Smooth muscle cell (in vitro differentiated cells): ENCODE measurements around the gene A1BG. TPM values are rescaled to one million over a fixed set of nuclear protein-coding genes. Genes with fewer than 3 reads are reported as not detected.

Experiments used
- DNase-seq: peaks from one replicate; lab custom pipeline; 2025; ENCODE audit not compliant: unreplicated experiment; lab: John Stamatoyannopoulos, UW
- H2AFZ ChIP-seq: fragments of 200-600 bp; sonication (generic); 2 replicates; pipeline ENCODE4 v1.6.0; 2016; ENCODE audit warnings: antibody characterized with exemption, low read depth, mild to moderate bottlenecking
- H3F3A ChIP-seq: fragments of 200-600 bp; sonication (generic); 2 replicates; pipeline ENCODE4 v1.6.0; 2017; ENCODE audit warnings: antibody characterized with exemption, low read depth
- H3K27ac ChIP-seq: fragments of 200-600 bp; sonication (generic); 2 replicates; pipeline ENCODE4 v1.5.1; 2016; ENCODE audit warnings: low read depth, mild to moderate bottlenecking
- H3K27me3 ChIP-seq: fragments of 200-600 bp; sonication (generic); 2 replicates; pipeline ENCODE4 v1.6.1; 2016; ENCODE audit warnings: low read depth, mild to moderate bottlenecking
- H3K36me3 ChIP-seq: fragments of 200-600 bp; sonication (generic); 2 replicates; pipeline ENCODE4 v1.5.1; 2016; ENCODE audit warnings: low read depth
- H3K4me1 ChIP-seq: fragments of 200-600 bp; sonication (generic); 2 replicates; pipeline ENCODE4 v1.5.1; 2016; ENCODE audit warnings: low read depth
- H3K4me2 ChIP-seq: fragments of 200-600 bp; sonication (generic); 2 replicates; pipeline ENCODE4 v1.6.0; 2016; ENCODE audit warnings: mild to moderate bottlenecking
- H3K4me3 ChIP-seq: fragments of 200-600 bp; sonication (generic); 2 replicates; pipeline ENCODE4 v1.5.1; 2016; ENCODE audit warnings: mild to moderate bottlenecking
- H3K79me2 ChIP-seq: fragments of 200-600 bp; sonication (generic); 2 replicates; pipeline ENCODE4 v1.6.0; 2016; ENCODE audit warnings: low read depth, mild to moderate bottlenecking
- H3K9ac ChIP-seq: fragments of 200-600 bp; sonication (generic); 2 replicates; pipeline ENCODE4 v1.6.0; 2016; ENCODE audit warnings: low read depth
- H3K9me3 ChIP-seq: fragments of 200-600 bp; sonication (generic); replicated peaks from 2 replicates; pipeline ENCODE4 v1.5.1; 2016; ENCODE audit warnings: low read depth
- H4K20me1 ChIP-seq: fragments of 200-600 bp; sonication (generic); 2 replicates; pipeline ENCODE4 v1.6.0; 2016; ENCODE audit warnings: low read depth
- CTCF ChIP-seq: fragments of 200-600 bp; sonication (generic); IDR thresholded peaks from 2 replicates; pipeline ENCODE4 v1.5.1; 2017; ENCODE audit warnings: borderline replicate concordance, mild to moderate bottlenecking, antibody characterized with exemption; ENCODE audit not compliant: insufficient read depth, poor library complexity, severe bottlenecking
- WGBS: methylation state at CpG from one replicate; pipeline ENCODE4 v1.1.7; 2016; ENCODE audit warnings: low lambda C conversion rate; 5-methylcytosine and 5-hydroxymethylcytosine counted together
- polyA plus RNA-seq: library from polyadenylated mRNA; unstranded; fragments of >200 nt; fragmentation: Nextera tagmentation; extraction: Ambion mirVana; gene quantifications from 2 replicates; pipeline ENCODE4 v1.2.1, GENCODE V29; 2016
- total RNA-seq: library from RNA; depleted of rRNA; stranded (reverse); fragments of >200 nt; gene quantifications from 2 replicates; pipeline ENCODE4 v1.2.3, GENCODE V29; 2014

A1BG gene
- total and polyA plus RNA-seq, 2 experiments from 2014 or later, result 77.8 to 133 TPM

- Histone ChIP-seq H3K4me1 (no peaks in the 10 kb centered on the region), H3K9me3 (no peaks in the 10 kb centered on the region), H3K79me2 (peaks cover 9% of the 10 kb centered on the region), H3F3A (no peaks in the 10 kb centered on the region), H3K4me3 (no peak overlapping the region), H3K27ac (no peak overlapping the region), H3K27me3 (no peaks in the 10 kb centered on the region), H4K20me1 (no peaks in the 10 kb centered on the region), H2AFZ (no peak overlapping the region), H3K4me2 (no peak overlapping the region), H3K36me3 (no peaks in the 10 kb centered on the region), H3K9ac (no peak overlapping the region)
- 94% methylated on average over 15 of the region's 15 CpGs for WGBS
- no peak for TF ChIP-seq CTCF
- no peak for DNase-seq
These were observed 605 bp upstream of the A1BG start for GRCh38 chr19:58353717-58354477.

- Histone ChIP-seq H4K20me1 (no peaks in the 10 kb centered on the region), H3K4me2 (no peak overlapping the region), H3K27ac (no peak overlapping the region), H3K79me2 (peaks cover 24% of the 10 kb centered on the region), H2AFZ (no peak overlapping the region), H3K36me3 (no peaks in the 10 kb centered on the region), H3F3A (no peaks in the 10 kb centered on the region), H3K4me1 (peaks cover 8% of the 10 kb centered on the region), H3K9me3 (no peaks in the 10 kb centered on the region), H3K9ac (no peak overlapping the region), H3K4me3 (no peak overlapping the region), H3K27me3 (no peaks in the 10 kb centered on the region)
- 93% methylated on average over 23 of the region's 23 CpGs for WGBS
- no peak for DNase-seq
- TF ChIP-seq CTCF, result no peak
These were observed 1.1 kb downstream of the A1BG start for GRCh38 chr19:58351990-58352755.

GRCh38 chr19:58351558-58351878 lies 1.8 kb downstream of the A1BG start:
- Histone ChIP-seq H3K4me3 (no peak overlapping the region), H3K9ac (no peak overlapping the region), H3K27me3 (no peaks in the 10 kb centered on the region), H3K36me3 (no peaks in the 10 kb centered on the region), H3K79me2 (peaks cover 31% of the 10 kb centered on the region), H3K27ac (no peak overlapping the region), H4K20me1 (no peaks in the 10 kb centered on the region), H3F3A (no peaks in the 10 kb centered on the region), H3K4me2 (no peak overlapping the region), H3K4me1 (peaks cover 8% of the 10 kb centered on the region), H2AFZ (no peak overlapping the region), H3K9me3 (no peaks in the 10 kb centered on the region)
- TF ChIP-seq CTCF, result no peak
- no peak for DNase-seq
- 100% methylated on average over 9 of the region's 9 CpGs for WGBS
